Ishikawa (cell line): ENCODE data around the gene EYA4.
A peak's percentile ranks its signal among the peaks of the same experiment; 100 is the strongest.

ENCODE experiments used
- CEBPB ChIP-seq: IDR thresholded peaks from 2 replicates; pipeline ENCODE4 v1.6.1; 2012
- CREB1 ChIP-seq: IDR thresholded peaks from 2 replicates; pipeline ENCODE4 v1.6.1; 2012; ENCODE audit warnings: low read depth
- EGR1 ChIP-seq: IDR thresholded peaks from 2 replicates; pipeline ENCODE4 v1.6.1; 2012
- EP300 ChIP-seq: IDR thresholded peaks from 2 replicates; pipeline ENCODE4 v1.6.1; 2012; ENCODE audit warnings: borderline replicate concordance
- FOXM1 ChIP-seq: IDR thresholded peaks from 2 replicates; pipeline ENCODE4 v1.6.1; 2012; ENCODE audit warnings: low read depth, borderline replicate concordance
- MAX ChIP-seq: IDR thresholded peaks from 2 replicates; pipeline ENCODE4 v1.6.1; 2012
- NFIC ChIP-seq: IDR thresholded peaks from 2 replicates; pipeline ENCODE4 v1.6.1; 2012
- RAD21 ChIP-seq: IDR thresholded peaks from 2 replicates; pipeline ENCODE4 v1.6.1; 2012; ENCODE audit warnings: low read depth
- REST ChIP-seq: IDR thresholded peaks from 2 replicates; pipeline ENCODE4 v1.6.1; 2012; ENCODE audit warnings: low read depth, mild to moderate bottlenecking
- TAF1 ChIP-seq: IDR thresholded peaks from 2 replicates; pipeline ENCODE4 v1.6.1; 2012; ENCODE audit warnings: low read depth, mild to moderate bottlenecking
- TCF12 ChIP-seq: IDR thresholded peaks from 2 replicates; pipeline ENCODE4 v1.6.1; 2012; ENCODE audit warnings: low read depth
- TEAD4 ChIP-seq: IDR thresholded peaks from 2 replicates; pipeline ENCODE4 v1.6.1; 2012
- USF1 ChIP-seq: IDR thresholded peaks from 2 replicates; pipeline ENCODE4 v1.6.1; 2012
- YY1 ChIP-seq: IDR thresholded peaks from 2 replicates; pipeline ENCODE4 v1.6.1; 2012; ENCODE audit warnings: low read depth
- ZBTB7A ChIP-seq: IDR thresholded peaks from 2 replicates; pipeline ENCODE4 v1.6.1; 2012; ENCODE audit warnings: low read depth

Gene EYA4

GRCh38 chr6:133568970-133569889 lies 328.1 kb downstream of the EYA4 start:
- TF ChIP-seq RAD21 (peak; percentile 84), EP300 (no peak), TAF1 (no peak), MAX (peak; percentile 52; the same call in 1 of the 2 replicates)

- TF ChIP-seq ZBTB7A (no peak), REST (no peak), CREB1 (no peak), TAF1 (no peak), TEAD4 (no peak), FOXM1 (no peak), CEBPB (no peak), YY1 (no peak), EP300 (no peak), NFIC (no peak), MAX (no peak), USF1 (no peak), EGR1 (no peak), TCF12 (no peak), RAD21 (no peak)
Measured at GRCh38 chr6:133571681-133572080, 330.5 kb downstream of the EYA4 start.

- no peak for TF ChIP-seq CREB1
- TF ChIP-seq EP300 = no peak
- TF ChIP-seq MAX = no peak
- TF ChIP-seq TAF1 = no peak
- TF ChIP-seq CEBPB = no peak
- TF ChIP-seq TCF12 = no peak
- TF ChIP-seq ZBTB7A = no peak
- TF ChIP-seq RAD21 = no peak
- TF ChIP-seq EGR1 = no peak
- TF ChIP-seq FOXM1 = no peak
Measured at GRCh38 chr6:133577851-133578250, 336.7 kb downstream of the EYA4 start.
